G401 (cell line): ENCODE measurements around the gene KCNMB1. TPM values are rescaled to one million over a fixed set of nuclear protein-coding genes. Genes with fewer than 3 reads are reported as not detected.

ENCODE experiments used
- DNase-seq: peaks from one replicate; pipeline ENCODE4 v3.0.0-alpha.2; 2015; ENCODE audit warnings: low spot score
- in situ Hi-C: cut with HindIII; loops from 2 replicates; pipeline ENCODE4 v1.10.0; 2016; ENCODE audit warnings: low sequenced_read_pairs, mixed read lengths
- total RNA-seq: library from RNA; depleted of rRNA; stranded (reverse); fragments of >200 nt; shearing (Covaris generic); gene quantifications from 2 replicates; pipeline ENCODE4 v1.2.3, GENCODE V29; 2014

KCNMB1 gene
- total RNA-seq, 1 experiment from 2014 or later: not detected

DNA sequence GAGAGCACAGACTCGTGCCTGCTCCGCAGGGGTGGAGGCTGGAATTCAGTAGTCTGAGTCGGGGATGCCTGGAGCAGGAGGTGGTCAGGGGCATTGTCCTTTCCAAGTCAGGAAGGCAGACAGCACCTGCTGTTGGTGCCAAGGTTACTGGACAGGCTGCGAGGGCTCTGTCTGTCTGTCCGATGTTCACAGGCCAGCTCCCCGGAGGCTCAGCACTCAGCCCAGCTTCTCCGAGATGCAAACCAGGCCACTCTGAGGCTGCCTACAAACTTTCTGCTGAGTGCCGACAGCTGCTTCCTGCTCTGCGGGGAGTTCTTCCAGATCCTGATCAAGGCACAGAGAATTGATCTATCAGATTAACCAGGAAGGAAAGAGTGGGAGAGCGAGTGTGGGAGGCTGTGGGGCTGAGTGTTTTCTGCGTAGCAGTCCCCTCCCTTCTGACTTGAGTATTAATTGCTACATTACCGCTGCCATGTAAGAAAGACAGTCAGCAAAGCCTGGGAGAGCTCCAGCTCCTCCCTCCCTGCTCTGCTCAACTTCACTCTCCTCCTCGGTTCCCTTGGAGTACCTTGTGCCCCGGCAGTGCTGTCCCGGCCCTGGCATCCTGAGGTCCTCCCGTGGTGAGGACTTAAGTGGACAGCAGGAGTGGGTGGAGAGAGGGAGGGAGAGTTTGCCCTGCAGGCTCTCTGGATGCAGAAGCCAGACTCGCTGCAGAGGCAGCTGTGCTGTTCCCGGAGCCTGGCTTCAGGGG is 36.0 kb downstream of the KCNMB1 start:
- in situ Hi-C loops: no loop called here
- DNase-seq: no peak

DNA sequence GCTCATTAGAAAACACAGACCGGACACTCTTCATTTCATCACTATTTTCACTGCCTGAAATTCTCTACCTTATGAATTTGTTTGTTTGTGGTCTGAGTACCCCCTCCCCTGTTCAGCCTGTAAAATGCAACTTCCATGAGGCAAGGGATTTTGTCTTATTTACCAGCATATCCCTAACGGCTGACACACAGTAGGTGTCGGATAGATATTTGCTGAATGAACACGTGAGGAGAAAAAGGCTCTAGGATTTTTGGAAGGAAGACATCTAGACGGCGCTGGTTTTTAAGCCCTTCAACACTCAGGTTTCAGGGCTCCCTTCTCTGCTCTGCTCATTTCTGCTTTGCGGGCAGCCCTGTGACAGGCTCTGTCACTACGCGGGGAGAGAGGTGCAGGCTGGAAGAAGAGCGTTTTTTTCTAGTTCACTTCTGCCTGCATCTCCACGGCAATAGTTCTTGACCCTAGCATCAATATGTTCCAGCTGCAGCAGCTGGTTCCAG is 41.0 kb downstream of the KCNMB1 start:
- DNase-seq: no peak
- in situ Hi-C loops: no loop called here

DNA sequence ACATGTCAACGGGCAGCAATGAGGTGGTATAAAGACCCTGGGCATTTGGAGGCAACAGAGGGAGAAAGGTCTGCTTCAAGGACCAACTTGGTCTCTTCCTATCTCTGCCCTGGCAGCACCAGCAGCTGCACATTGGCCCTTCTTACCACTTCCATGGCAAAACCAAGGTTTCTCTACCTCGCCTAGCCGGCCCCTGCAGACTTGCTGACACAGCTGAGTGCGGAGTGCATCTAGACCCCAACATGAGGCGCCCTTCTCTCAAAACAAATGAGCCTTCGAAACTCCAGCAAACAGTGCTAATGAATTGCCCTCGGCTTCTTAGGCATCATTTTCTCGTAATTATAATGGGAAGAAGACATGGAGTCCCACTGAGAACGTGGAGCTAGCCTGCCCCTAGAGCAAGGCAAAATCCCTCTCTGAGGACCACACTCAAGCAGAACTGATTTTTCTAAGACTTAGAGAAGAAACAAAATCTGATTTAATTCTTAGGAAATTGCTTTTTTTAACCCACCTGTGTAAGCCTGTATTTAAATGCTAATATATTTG is 42.1 kb downstream of the KCNMB1 start:
- in situ Hi-C loops: no loop called here
- no peak for DNase-seq

DNA sequence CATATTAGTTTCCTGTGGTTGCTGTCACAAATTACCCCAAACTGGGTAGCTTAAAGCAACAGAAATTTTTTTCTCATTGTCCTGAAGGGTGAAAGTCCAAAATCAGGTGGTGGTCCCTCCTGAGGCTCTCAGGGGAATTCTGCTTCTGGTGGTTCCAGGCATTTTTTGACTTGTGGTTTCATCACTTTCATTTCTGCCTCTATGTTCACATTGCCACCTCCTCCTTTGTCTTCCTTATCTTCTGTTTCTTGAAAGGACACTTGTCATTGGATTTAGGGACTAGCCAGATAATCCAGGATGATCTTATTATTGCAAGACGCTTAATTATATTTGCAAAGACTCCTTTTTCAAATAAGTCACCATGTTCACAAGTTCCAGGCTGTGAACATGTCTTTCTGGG is 43.2 kb downstream of the KCNMB1 start:
- DNase-seq: no peak
- in situ Hi-C loops: no loop called here

DNA sequence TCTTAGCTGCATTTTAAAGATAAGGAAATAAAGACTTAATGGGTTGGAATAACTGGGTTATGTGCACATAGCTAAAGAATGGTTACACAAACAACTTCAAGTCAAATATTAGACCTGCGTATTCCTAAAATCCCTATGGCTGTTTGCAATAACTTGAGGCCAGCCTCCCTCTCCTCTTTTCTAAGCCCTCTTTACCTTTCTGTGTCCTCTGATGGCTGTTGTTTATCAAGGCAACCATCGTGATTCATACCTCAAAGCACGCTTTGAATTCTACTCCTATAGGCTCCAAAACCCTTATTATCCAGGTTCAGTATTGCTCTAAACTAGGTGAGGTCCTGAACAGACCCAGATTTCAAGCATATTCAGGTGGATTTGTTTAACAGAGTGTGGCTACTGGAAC is 46.0 kb downstream of the KCNMB1 start:
- in situ Hi-C loops: no loop called here
- DNase-seq: no peak

DNA sequence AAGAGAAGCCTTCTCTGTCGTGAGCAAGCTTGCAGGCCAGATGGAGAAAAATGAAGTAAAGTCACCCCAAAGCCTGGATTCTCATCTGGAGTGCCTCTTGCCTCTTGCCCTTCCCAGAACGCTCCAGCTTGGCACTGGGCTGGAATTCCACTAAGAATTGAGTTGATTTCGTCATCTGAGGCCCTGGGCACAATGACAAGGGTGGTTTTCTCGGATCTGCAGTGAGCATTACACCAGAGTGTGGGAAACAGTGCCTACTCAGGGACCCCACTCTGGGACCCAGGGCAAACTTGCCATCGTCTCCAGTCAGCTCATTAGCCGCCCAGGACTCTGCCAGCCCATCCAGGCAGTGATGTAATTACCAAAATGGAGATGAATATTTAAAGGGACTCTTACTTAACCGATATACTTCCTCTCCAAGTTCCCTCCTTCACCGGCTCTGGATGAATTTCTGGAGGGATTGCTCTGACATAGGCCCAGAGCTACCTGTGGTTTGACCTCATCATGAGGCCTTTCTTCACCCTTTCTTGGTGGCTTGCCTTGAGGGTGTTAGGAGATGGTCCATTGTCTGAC is 46.9 kb downstream of the KCNMB1 start:
- in situ Hi-C loops: no loop called here
- DNase-seq: no peak

DNA sequence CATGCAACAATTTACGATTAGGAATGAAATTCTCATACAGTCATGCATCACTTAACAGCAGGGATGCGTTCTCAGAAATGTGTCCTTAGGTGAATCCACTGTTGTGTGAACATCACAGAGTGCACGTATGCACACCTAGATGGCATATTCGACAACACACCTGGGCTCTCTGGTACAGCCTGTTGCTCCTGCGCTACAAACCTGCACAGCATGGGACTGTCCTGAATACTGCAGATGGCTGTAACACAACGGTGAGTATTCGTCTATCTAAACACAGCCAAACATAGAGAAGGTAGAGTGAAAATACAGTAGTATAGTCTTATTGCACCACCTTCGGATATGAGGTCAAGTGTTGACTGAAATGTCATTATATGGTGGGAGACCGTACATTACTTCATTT is 47.6 kb downstream of the KCNMB1 start:
- no peak for DNase-seq
- in situ Hi-C loops: no loop called here

DNA sequence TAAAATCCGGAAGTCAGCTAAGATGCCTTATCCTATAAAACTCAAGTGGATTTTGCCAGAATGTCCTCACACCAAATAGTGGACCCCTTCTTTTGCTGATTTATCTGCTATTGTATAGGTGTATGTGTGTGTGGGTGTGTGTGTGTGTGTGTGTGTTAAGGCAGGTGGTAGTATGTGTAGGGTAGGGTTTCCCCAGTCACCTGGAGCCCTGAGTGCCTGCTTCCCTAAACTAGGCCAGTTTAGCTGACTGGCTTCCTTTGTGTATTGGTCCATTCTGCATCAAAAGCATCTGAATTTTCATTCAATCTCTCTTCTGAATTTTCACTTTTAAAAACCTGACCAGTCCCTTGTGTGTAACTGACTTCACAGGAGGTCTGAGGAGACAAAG is 49.4 kb downstream of the KCNMB1 start:
- DNase-seq: no peak
- in situ Hi-C loops: no loop called here

DNA sequence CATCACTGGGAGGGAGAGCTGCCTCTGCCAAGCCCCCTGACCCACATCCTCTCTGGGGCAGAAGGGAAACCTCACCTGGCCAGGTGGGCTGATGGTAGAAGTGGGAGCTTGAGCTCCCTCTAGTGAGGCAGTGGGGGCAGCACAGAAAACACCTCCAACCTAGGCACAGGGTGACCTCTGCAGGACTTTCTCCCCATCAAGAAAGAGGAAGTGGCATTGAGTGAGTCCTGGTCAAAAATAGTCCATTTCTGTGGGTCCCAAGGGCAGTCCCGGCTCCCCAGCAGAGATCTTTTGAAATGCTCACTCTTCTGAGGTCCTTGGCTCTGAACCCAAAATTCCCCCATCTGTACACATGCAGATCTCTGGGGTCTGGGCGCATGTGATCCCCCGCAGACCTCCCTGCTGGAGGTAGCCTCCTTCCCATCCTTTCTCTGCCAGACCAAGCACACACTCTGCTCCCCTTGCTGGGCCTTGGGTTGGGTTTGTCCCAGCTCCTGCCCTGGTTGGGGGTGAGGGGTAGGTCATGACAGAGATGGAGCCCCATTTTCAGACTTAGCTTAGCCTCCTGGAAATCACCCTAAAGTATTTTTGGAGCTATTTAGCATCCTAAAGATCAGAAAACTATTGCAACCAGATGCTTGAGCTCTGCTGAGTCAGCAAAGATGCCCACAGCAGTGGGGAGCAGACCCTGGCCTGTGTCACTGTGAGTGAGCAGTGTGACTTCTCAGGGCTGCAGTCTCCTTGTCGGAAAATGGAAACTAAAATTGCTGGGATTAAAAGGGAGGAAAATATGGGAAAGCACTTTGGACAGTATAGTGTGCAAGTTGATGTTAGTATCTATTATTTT is 50.0 kb downstream of the KCNMB1 start:
- in situ Hi-C loops: no loop called here

DNA sequence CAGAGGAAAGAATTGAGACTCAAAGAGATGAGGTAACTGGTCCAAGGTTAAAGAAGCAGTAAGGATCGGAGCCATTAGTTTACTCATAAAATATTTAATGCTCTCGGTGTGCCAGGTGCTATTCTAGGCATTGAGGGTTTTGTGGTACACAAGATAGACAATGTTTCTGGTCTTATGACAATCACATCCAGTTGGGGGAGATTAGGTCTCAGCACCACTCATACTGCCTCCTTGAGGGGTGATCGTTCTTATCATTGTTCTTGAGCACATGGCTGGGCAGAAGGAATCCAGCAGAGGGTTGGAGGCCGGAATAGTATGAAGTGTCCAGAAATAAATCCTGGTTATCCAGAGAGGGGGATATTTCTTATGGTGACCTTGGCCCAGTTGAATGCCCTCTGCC is 50.9 kb downstream of the KCNMB1 start:
- no peak for DNase-seq
- in situ Hi-C loops: no loop called here

More for the DNA sequence above, 50.0 kb downstream of the KCNMB1 start:
- no peak for DNase-seq

DNA sequence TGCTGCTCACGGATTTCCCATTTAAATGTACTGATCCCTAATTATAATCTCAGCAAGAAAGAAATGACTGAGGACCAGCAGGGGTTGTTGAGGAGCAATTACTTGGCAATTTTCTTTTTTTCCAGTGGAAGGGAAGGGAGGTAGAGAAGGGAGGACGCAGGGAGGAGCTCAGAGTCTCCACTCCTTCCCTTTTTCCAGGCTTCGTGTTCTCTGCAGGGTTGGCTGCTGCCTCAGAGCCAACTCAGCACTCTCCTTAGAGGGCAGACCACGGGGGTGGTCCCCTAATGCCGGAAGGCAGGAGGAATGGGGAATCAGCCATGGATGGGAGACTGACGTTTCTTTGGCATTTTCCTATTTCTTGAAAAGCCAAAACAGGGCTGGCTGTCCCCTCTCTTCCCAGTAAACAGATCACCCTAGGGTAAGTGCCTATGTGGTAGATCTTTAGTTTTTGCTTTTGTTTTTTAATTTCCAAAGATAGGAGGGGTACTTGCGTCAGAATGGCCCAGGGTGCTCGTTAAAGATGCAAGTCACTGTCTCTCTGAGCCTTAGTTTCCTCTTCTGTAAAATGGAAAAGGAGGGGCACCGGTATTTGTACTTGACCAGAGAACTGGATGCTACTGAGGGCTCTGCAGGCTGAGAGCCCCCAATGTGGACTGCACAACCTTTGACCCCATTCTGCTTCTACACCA is 52.0 kb downstream of the KCNMB1 start:
- in situ Hi-C loops: no loop called here
- DNase-seq: no peak

DNA sequence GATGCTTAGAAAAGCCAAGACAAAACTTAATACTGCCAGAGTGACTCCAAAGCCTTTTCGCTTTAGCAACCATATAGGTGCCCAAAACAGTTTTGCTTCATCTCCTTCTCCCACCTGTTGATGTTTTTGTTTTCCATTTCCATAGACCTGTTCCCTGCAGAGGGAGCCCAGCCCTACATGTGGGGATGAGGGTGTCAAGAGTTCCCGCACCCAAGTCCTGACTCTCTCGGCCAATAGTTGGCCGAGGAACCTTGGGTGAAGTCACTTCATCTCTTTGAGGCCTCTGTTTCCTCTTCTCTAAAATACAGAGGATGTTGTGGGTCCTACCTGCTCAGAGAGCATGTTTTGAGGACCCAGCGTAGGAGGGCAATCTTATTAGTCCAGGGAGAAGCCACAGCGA is 53.1 kb downstream of the KCNMB1 start:
- in situ Hi-C loops: no loop called here
- DNase-seq: no peak

DNA sequence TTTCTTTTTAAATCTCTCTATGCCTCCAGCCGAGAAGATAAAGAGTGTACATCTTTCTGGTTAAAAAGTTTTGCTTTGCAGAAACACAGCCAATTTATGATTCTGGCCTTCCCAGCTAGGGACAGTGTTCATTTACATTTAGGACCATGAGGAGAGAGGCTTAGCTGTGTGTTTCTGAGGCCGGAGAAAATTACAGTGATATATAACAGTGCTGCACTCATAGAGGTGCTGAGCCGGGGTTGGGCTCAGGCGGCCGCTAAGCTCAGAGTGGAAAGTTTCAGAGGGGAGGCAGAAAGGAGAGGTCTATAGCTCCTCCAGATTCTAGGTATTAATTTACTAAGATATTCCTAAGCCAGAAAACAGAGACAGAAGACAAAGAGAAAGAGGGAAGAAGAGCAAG is 54.5 kb downstream of the KCNMB1 start:
- no peak for DNase-seq
- in situ Hi-C loops: no loop called here

DNA sequence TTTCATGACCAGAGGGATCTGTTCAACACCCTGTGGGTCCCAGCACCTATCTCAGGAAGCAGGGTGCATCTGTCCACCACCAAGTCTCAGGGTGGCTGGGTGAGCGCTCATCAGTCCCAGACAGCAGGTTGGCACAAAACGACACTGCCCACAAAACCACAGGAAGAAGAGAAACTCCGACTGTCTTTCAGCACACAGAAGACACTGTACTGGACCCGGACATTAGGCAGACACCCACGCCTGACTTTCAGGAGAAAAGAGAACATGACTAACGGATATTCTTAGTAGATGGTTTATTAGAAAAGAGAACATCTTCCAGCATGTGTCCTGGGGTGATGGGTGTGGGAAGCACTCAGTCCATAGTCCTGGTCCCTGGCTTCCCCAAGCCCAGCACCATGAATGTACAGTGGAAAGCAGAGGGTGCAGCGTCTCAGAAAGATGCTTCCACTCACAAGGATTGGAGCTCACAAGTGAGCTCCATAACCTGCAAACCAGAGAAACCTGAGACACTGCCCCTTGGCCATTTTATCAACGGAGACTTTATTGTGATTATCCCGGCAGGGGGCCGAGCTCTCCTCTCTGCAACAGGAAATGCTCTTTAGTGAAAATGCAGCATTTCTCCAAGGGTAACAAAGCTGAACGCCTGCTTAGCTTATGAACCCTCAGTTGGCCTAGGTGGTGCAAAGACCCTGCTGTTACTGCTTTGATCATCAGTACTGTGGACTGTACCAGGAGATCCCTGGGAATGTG is 55.8 kb downstream of the KCNMB1 start:
- no peak for DNase-seq
- in situ Hi-C loops: no loop called here

DNA sequence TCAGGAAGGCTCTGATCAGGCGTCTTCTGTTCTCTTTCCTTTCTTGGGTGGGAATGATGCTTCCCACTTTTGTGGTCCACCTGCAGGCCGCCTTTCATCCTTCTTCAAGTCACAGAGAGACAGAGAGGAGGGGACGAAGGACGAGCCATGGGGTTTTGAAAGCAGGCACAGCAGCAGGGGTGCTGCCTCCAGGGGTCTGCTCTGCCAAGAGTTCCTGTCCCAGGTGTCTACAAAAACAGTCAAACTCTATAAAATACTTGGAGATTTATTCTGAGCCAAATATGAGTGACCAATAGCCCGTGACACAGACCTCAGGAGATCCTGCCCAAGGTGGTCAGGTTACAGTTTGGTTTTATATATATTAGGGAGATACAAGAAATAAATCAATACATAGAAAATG is 57.1 kb downstream of the KCNMB1 start:
- in situ Hi-C loops: no loop called here
- no peak for DNase-seq

DNA sequence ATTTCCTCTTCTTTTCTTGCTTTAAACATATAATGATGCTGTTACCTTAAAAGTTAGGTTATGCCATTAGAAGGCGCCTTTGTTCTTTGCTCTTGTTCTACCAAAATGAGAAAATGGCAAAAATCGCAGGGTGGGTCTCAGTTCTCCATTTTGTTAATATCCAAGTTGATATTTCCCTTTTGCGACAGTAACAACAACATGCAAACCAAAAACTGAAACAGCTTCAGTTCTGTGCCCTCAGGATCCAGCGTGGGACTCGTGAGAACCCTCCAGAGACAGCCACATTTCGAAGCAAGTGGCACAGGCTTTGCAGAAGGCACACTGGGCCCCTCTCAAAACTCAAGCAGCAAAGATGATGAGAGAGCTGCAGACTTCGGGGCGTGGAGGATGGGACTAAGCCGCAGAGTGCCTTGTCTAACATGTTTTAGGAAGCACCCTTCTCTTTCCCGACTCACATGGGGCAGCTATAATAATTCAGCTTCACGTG is 58.6 kb downstream of the KCNMB1 start:
- in situ Hi-C loops: no loop called here
- DNase-seq: no peak

DNA sequence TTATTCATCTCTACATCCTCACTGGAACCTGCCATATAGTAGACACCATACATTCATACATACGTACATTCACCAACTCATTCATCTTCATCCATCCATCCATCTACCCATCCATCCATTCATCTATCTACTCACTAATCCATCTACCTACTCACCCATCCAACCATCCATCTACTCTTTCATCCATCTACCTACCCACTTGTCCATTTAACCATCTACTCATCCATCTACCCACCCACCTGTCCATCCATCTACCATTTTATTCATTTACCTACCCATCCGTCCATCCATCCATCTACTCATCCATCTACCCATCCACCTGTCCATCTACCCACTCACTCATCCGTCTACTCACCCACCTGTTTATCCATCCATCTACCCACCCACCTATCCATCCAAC is 59.6 kb downstream of the KCNMB1 start:
- DNase-seq: no peak
- in situ Hi-C loops: no loop called here

DNA sequence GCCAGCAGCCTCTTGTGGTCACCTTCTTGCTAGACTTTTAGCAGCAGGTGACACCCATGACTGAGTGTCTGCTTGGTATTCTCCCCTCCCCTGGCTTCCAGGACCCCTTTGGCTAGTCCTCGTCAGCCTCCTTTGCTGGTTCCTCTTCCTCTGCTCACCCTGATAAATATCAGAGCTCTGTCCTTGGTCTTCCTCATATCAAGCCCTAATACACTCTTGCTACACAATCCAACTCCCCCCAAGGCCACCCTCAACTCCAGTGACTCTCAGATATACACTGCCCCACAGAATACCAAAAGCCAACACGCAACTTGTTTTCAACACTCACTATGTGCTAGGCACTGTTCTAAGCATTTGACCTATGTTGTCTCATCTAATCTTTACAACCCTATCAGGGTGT is 61.3 kb downstream of the KCNMB1 start:
- no peak for DNase-seq
- in situ Hi-C loops: no loop called here

DNA sequence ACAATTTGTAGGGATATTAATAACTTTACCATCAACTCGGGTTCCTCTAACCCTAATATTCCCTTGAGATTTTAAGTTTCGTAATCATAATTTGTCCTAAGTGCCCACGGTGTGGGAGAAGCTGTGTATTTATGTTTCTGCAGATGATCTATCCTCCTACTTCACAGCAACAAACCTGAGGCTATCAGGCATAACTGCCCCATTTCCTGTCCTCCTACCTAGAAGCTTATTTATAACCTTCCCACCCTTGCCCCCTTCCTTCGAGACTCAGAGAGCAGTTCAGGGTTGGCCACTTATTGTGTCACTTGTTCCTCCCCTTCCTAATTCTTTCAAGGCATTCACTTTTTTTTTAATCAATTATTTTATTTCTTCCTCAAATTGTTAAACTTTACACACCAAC is 62.0 kb downstream of the KCNMB1 start:
- DNase-seq: no peak
- in situ Hi-C loops: no loop called here
